Stomach (tissue), 4 donors: Measurements from ENCODE around the gene MBOAT2.

Experiments
- CTCF ChIP-seq, 7 experiments: fragments of 450-650 bp in 4 of 7; fragments of 200-600 bp in 3 of 7; sonication (generic) in 3 of 7; IDR thresholded peaks; one replicate each; pipeline ENCODE4 v1.5.1; 2016 to 2019; ENCODE audit warnings: antibody characterized with exemption in 7 of 7, control low read depth in 2 of 7, mild to moderate bottlenecking in 1 of 7
- EP300 ChIP-seq: sonication (generic); formaldehyde crosslinking; IDR thresholded peaks from one replicate; pipeline ENCODE4 v1.6.1; 2017; ENCODE audit warnings: antibody characterized with exemption
- POLR2A ChIP-seq, 4 donors: fragments of 450-650 bp; IDR thresholded peaks; one replicate each; pipeline ENCODE4 v1.6.1; 2016; ENCODE audit warnings: antibody characterized with exemption in 4 of 4, control low read depth in 2 of 4, mild to moderate bottlenecking in 1 of 4, moderate library complexity in 1 of 4
- POLR2AphosphoS5 ChIP-seq, 3 donors: sonication (generic); formaldehyde crosslinking; IDR thresholded peaks; one replicate each; pipeline ENCODE4 v1.6.1; 2016; ENCODE audit warnings: antibody characterized with exemption in 3 of 3

GRCh38 chr2:8840475-8841091 lies 162.9 kb downstream of the MBOAT2 start:
- TF ChIP-seq CTCF (IDR thresholded peaks at IDR 0.05) (no peak), POLR2AphosphoS5 (IDR thresholded peaks at IDR 0.05) (no peak), EP300 (no peak), POLR2A (IDR thresholded peaks at IDR 0.05) (no peak)
